ENCODE data around the gene NRIP1. TPM values are rescaled to one million over a fixed set of nuclear protein-coding genes. Genes with fewer than 3 reads are reported as not detected.

NRIP1 gene
- total RNA-seq, 2 donors from 2014 or later: 49.5 to 89.3 TPM

DNA sequence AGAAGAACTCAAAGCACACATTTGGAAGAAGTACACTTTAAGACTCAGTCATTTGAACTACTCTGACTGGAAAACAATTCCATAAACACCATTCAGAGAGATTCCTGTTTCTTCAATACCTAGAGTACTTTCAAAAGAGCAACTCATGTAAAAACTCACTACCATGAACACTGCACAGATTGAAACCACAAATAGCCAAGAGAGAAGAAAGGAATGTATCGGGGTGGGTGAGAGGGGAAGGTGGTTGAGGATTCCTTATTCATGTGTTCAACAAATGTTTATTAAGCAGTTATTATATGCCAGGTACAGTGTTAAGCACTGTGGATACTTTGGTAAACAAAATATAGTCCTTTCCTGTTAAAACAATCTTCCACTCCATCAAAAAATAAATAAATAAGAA, 64.7 kb downstream of the NRIP1 start:
- no peaks in the 10 kb centered on the region for H3K27me3 ChIP-seq
- H3K4me3 ChIP-seq: no peak overlapping the region
- H3K36me3 ChIP-seq: no peaks in the 10 kb centered on the region
- TF ChIP-seq, protein P1, sequence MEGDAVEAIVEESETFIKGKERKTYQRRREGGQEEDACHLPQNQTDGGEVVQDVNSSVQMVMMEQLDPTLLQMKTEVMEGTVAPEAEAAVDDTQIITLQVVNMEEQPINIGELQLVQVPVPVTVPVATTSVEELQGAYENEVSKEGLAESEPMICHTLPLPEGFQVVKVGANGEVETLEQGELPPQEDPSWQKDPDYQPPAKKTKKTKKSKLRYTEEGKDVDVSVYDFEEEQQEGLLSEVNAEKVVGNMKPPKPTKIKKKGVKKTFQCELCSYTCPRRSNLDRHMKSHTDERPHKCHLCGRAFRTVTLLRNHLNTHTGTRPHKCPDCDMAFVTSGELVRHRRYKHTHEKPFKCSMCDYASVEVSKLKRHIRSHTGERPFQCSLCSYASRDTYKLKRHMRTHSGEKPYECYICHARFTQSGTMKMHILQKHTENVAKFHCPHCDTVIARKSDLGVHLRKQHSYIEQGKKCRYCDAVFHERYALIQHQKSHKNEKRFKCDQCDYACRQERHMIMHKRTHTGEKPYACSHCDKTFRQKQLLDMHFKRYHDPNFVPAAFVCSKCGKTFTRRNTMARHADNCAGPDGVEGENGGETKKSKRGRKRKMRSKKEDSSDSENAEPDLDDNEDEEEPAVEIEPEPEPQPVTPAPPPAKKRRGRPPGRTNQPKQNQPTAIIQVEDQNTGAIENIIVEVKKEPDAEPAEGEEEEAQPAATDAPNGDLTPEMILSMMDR (IDR thresholded peaks at IDR 0.05): no peak
- H3K27ac ChIP-seq: no peak overlapping the region
- no peak for DNase-seq
- H3K9ac ChIP-seq (ENCODE audit: low read depth in 2 of 2, low read length in 2 of 2): no peak overlapping the region
- no peaks in the 10 kb centered on the region for H3K9me3 ChIP-seq
- H3K4me1 ChIP-seq: peaks cover 10% of the 10 kb centered on the region
- intact Hi-C loops (cut with DNase I): no loop called here

- TF ChIP-seq, protein P1 (IDR thresholded peaks at IDR 0.05): no peak
- intact Hi-C loops (cut with DNase I): loop anchor here (10.0 kb wide), 1 partner anchor 46 kb away; no protein-coding TSS in a partner anchor
- DNase-seq: no peak
- H3K4me3 ChIP-seq: no peak overlapping the region
- peaks cover 10% of the 10 kb centered on the region for H3K4me1 ChIP-seq
- H3K9ac ChIP-seq (ENCODE audit: low read depth in 2 of 2, low read length in 2 of 2): no peak overlapping the region
- no peaks in the 10 kb centered on the region for H3K36me3 ChIP-seq
- H3K27ac ChIP-seq: no peak overlapping the region
- no peaks in the 10 kb centered on the region for H3K27me3 ChIP-seq
- H3K9me3 ChIP-seq: no peaks in the 10 kb centered on the region
These were observed 66.0 kb downstream of the NRIP1 start for GRCh38 chr21:14998784-14999183.

DNA sequence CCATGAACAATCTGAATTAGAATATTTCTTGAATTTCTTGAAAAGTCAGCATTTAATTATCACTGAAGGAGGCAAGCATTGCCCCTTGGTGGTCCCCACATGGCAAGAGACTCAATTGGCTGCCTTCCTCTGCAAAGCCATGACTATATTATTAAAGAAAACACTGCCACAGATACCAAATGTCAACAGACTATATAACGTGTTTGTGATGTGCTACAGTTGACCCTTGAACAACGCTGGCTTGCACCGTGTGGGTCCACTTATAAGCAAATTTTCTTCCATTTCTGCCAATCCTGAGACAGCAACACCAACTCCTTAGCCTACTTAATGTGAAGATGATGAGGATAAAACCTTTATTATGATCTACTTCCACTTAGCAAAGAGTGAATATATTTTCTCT, 66.5 kb downstream of the NRIP1 start:
- no peaks in the 10 kb centered on the region for H3K9me3 ChIP-seq
- TF ChIP-seq, protein P1 (IDR thresholded peaks at IDR 0.05): no peak
- no peaks in the 10 kb centered on the region for H3K36me3 ChIP-seq
- H3K27ac ChIP-seq: no peak overlapping the region
- H3K4me3 ChIP-seq: no peak overlapping the region
- H3K27me3 ChIP-seq: no peaks in the 10 kb centered on the region
- no peak overlapping the region for H3K9ac ChIP-seq (ENCODE audit: low read depth in 2 of 2, low read length in 2 of 2)
- DNase-seq: no peak
- peaks cover 6% of the 10 kb centered on the region for H3K4me1 ChIP-seq
- intact Hi-C loops (cut with DNase I): loop anchor here (10.0 kb wide), 1 partner anchor 46 kb away; no protein-coding TSS in a partner anchor

DNA sequence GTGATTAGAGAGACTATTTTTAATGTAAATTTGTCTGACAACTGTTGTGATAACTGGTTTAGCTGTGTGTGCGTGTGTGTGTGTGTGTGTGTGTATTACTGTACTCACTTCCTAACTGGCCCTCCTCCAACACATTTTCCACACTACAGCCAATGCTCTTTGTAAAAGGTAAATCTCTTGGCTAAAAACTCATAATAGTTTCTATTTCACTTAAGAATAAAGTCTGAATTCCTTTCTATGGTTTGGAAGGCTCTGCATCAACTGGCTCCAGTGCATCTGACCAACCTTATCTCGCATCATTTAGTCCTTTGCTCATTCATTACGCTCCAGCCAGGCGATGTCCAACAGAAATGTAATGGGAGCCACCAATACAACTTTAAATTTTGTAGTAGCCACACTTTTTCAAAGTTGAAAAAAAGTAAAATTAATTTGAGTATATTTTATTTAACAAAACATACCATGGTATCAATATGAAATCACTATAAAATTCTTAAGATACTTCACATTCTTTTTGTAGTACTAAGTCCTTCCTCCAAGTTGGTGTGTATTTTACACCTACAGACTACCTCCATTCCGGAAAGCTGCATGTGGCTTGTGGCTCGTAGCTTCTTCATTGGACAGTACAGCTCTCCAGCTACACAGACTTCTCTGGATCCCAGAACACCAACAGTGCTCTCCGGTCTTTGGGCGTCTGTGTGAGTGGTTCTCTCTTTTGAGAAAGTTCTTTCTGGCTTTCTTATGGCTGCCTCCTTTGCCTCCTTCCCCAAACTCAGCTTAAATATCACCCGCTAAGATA, 68.9 kb downstream of the NRIP1 start:
- Histone ChIP-seq H3K9me3 (no peaks in the 10 kb centered on the region), H3K4me3 (no peak overlapping the region), H3K27me3 (no peaks in the 10 kb centered on the region), H3K9ac (ENCODE audit: low read depth in 2 of 2, low read length in 2 of 2) (no peak overlapping the region), H3K36me3 (no peaks in the 10 kb centered on the region), H3K4me1 (peaks cover 2% of the 10 kb centered on the region), H3K27ac (no peak overlapping the region)
- intact Hi-C loops (cut with DNase I): loop anchor here (10.0 kb wide), 1 partner anchor 49 kb away; no protein-coding TSS in a partner anchor
- TF ChIP-seq, protein P1 (IDR thresholded peaks at IDR 0.05): no peak
- DNase-seq: no peak

DNA sequence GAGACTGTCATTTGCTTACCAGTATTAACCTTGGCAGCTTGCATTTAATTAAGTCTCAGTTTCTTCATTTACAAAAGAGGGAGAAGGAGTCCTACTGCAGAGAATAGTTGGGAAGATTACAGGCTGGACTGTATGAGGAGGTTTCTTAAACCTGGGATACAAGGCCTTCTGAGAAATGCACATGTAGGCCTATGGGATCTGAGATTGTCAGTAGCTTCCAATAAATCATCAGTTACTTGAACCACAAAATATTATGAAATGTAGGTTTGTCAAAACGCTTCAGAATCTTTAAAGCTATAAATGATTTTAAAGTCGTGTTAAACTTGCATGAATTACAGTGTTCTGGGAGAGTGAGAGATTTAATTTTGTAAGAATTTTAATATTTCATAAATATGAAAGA, 69.6 kb downstream of the NRIP1 start:
- Histone ChIP-seq H3K9me3 (no peaks in the 10 kb centered on the region), H3K27me3 (no peaks in the 10 kb centered on the region), H3K9ac (ENCODE audit: low read depth in 2 of 2, low read length in 2 of 2) (no peak overlapping the region), H3K27ac (no peak overlapping the region), H3K4me1 (no peaks in the 10 kb centered on the region), H3K4me3 (no peak overlapping the region), H3K36me3 (no peaks in the 10 kb centered on the region)
- intact Hi-C loops (cut with DNase I): loop anchor here (10.0 kb wide), 1 partner anchor 50 kb away; no protein-coding TSS in a partner anchor
- TF ChIP-seq, protein P1 (IDR thresholded peaks at IDR 0.05): no peak
- no peak for DNase-seq

Measured in colonic mucosa (tissue), 4 donors.